ENCODE measurements around the gene LONRF2. TPM values are rescaled to one million over a fixed set of nuclear protein-coding genes. Genes with fewer than 3 reads are reported as not detected.
"Not testable (repeated sequence)": the region's sequence is repeated elsewhere in the genome, so short reads cannot be mapped to it uniquely, and the experiment has no call there.

LONRF2 gene
- total RNA-seq, 1 experiment from 2014 or later: 2.7 TPM

DNA sequence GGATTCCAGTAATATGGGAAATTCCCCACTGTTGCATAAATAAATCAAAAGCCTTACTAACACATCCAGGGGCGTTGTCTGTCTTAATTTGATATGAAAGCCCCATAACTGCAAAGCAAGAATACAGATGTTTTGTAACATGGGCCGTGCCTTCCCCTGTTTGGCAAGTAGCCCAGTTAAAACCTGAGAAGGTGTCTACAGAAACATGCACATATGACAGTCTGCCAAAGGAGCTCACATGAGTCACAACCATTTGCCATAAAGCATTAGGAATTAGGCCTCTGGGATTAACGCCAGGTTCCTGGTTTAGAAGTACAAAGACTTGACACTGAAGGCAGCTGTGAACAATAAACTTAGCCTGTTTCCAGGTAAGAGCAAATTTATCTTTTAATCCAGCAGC is 43.1 kb upstream of the LONRF2 start:
- no CpG with 5 or more reads among the region's 3 CpGs for WGBS (ENCODE audit: extremely low coverage, insufficient read length, low lambda C conversion rate)

DNA sequence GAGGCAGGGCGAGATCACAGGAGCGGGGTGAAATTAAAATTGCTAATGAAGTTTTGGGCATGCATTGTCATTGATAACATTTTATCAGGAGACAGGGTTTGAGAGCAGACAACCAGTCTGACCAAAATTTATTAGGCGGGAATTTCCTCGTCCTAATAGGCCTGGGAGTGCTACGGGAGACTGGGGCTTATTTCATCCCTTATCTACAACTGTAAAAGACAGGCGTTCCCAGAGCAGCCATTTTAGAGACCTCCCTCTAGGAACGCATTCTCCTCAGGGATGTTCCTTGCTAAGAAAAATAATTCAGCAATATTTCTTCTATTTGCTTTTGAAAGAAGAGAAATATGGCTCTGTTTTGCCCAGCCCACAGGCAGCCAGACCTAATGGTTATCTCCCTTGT is 40.0 kb upstream of the LONRF2 start:
- not testable (repeated sequence) for H3K23ac ChIP-seq (ENCODE audit: insufficient read length, low read depth, low read length); H3K79me1 ChIP-seq (ENCODE audit: insufficient read depth, low read depth, low read length, poor library complexity, severe bottlenecking); H2AFZ ChIP-seq (ENCODE audit: low read length); H4K5ac ChIP-seq (ENCODE audit: insufficient read length, low read depth, low read length); H3K4me3 Mint-ChIP-seq; H3K4me2 ChIP-seq (ENCODE audit: insufficient read depth, insufficient read length, low read length); H2BK15ac ChIP-seq (ENCODE audit: low read depth, low read length); H3K4me1 Mint-ChIP-seq; H3K27me3 ChIP-seq (ENCODE audit: insufficient read depth, low read length); H2BK20ac ChIP-seq (ENCODE audit: low read depth, low read length, poor library complexity, severe bottlenecking); H4K20me1 ChIP-seq (ENCODE audit: control insufficient read depth, insufficient read depth, insufficient read length); H3K23me2 ChIP-seq (ENCODE audit: insufficient read length, low read depth, low read length, poor library complexity, severe bottlenecking); H3K56ac ChIP-seq (ENCODE audit: insufficient read length, low read depth, low read length); H2AK5ac ChIP-seq (ENCODE audit: insufficient read length, low read length); H3K27ac ChIP-seq (ENCODE audit: insufficient read length, low read depth, low read length); H3K14ac ChIP-seq (ENCODE audit: insufficient read depth, low read length); H3K4me1 ChIP-seq (ENCODE audit: insufficient read depth, low read length); H3K27ac Mint-ChIP-seq; H3K9ac ChIP-seq (ENCODE audit: extremely low read depth, insufficient read length, low read length); H4K8ac ChIP-seq (replicated peaks; ENCODE audit: insufficient read length, low read depth, low read length); H3K9me3 ChIP-seq (ENCODE audit: control insufficient read depth, low read depth, low read length); H4K91ac ChIP-seq (ENCODE audit: insufficient read length, low read depth, low read length); H3K27me3 Mint-ChIP-seq (ENCODE audit: low read depth); H2BK120ac ChIP-seq (ENCODE audit: low read depth, low read length, poor library complexity, severe bottlenecking); H3K79me2 ChIP-seq (ENCODE audit: insufficient read depth, low read length); H3T11ph ChIP-seq (ENCODE audit: low read length); H2BK5ac ChIP-seq (ENCODE audit: insufficient read length, low read length); H3K18ac ChIP-seq (ENCODE audit: insufficient read length, low read depth, low read length); H2BK12ac ChIP-seq (ENCODE audit: insufficient read length, low read depth, low read length); DNase-seq; H3K4ac ChIP-seq (ENCODE audit: low read depth, low read length)
- WGBS (ENCODE audit: extremely low coverage, insufficient read length, low lambda C conversion rate): no CpG with 5 or more reads among the region's 7 CpGs
- Mint-ChIP-seq H3K36me3 (ENCODE audit: insufficient read depth in 1 of 3, low read depth in 3 of 3) (peaks cover 13 to 39% (median 22%) of the 10 kb centered on the region in 3 experiments), H3K9me3 (peaks cover 32 to 40% of the 10 kb centered on the region in 2 experiments)

More for the DNA sequence above, 43.1 kb upstream of the LONRF2 start:
- Histone ChIP-seq H3K79me2 (ENCODE audit: insufficient read depth, low read length) (no peaks in the 10 kb centered on the region), H3K79me1 (ENCODE audit: insufficient read depth, low read depth, low read length, poor library complexity, severe bottlenecking) (no peaks in the 10 kb centered on the region), H4K5ac (ENCODE audit: insufficient read length, low read depth, low read length) (no peak overlapping the region), H4K20me1 (ENCODE audit: control insufficient read depth, insufficient read depth, insufficient read length) (no peaks in the 10 kb centered on the region), H3K23me2 (ENCODE audit: insufficient read length, low read depth, low read length, poor library complexity, severe bottlenecking) (no peaks in the 10 kb centered on the region), H3K9ac (ENCODE audit: extremely low read depth, insufficient read length, low read length) (no peak overlapping the region), H3K4ac (ENCODE audit: low read depth, low read length) (no peak overlapping the region), H3K27me3 (ENCODE audit: insufficient read depth, low read length) (no peaks in the 10 kb centered on the region), H2BK120ac (ENCODE audit: low read depth, low read length, poor library complexity, severe bottlenecking) (no peak overlapping the region), H3T11ph (ENCODE audit: low read length) (no peak overlapping the region), H3K4me1 (ENCODE audit: insufficient read depth, low read length) (no peaks in the 10 kb centered on the region; the same call in 1 of the 2 replicates), H3K4me2 (ENCODE audit: insufficient read depth, insufficient read length, low read length) (no peak overlapping the region), H3K27ac (ENCODE audit: insufficient read length, low read depth, low read length) (no peak overlapping the region), H2BK20ac (ENCODE audit: low read depth, low read length, poor library complexity, severe bottlenecking) (no peak overlapping the region), H3K18ac (ENCODE audit: insufficient read length, low read depth, low read length) (no peak overlapping the region), H2BK12ac (ENCODE audit: insufficient read length, low read depth, low read length) (no peak overlapping the region), H2AK5ac (ENCODE audit: insufficient read length, low read length) (no peak overlapping the region), H2AFZ (ENCODE audit: low read length) (no peak overlapping the region), H4K91ac (ENCODE audit: insufficient read length, low read depth, low read length) (no peak overlapping the region), H3K9me3 (ENCODE audit: control insufficient read depth, low read depth, low read length) (no peaks in the 10 kb centered on the region), H2BK15ac (ENCODE audit: low read depth, low read length) (no peak overlapping the region), H3K14ac (ENCODE audit: insufficient read depth, low read length) (no peak overlapping the region), H2BK5ac (ENCODE audit: insufficient read length, low read length) (no peak overlapping the region), H3K56ac (ENCODE audit: insufficient read length, low read depth, low read length) (no peak overlapping the region), H3K23ac (ENCODE audit: insufficient read length, low read depth, low read length) (no peak overlapping the region), H4K8ac (replicated peaks; ENCODE audit: insufficient read length, low read depth, low read length) (no peak overlapping the region)
- no peak for DNase-seq
- H3K4me3 Mint-ChIP-seq: no peak overlapping the region
- H3K9me3 Mint-ChIP-seq: peaks cover 41 to 42% of the 10 kb centered on the region in 2 experiments
- H3K4me1 Mint-ChIP-seq: peaks cover 32% of the 10 kb centered on the region in 2 experiments
- H3K27ac Mint-ChIP-seq: no peak overlapping the region
- 0 out of 2 replicates have a peak, but pooled peaks cover 2% of the 10 kb centered on the region for H3K27me3 Mint-ChIP-seq (ENCODE audit: low read depth)
- peaks cover 20 to 50% (median 21%) of the 10 kb centered on the region in 3 experiments for H3K36me3 Mint-ChIP-seq (ENCODE audit: insufficient read depth in 1 of 3, low read depth in 3 of 3)
- TF ChIP-seq, protein P1, sequence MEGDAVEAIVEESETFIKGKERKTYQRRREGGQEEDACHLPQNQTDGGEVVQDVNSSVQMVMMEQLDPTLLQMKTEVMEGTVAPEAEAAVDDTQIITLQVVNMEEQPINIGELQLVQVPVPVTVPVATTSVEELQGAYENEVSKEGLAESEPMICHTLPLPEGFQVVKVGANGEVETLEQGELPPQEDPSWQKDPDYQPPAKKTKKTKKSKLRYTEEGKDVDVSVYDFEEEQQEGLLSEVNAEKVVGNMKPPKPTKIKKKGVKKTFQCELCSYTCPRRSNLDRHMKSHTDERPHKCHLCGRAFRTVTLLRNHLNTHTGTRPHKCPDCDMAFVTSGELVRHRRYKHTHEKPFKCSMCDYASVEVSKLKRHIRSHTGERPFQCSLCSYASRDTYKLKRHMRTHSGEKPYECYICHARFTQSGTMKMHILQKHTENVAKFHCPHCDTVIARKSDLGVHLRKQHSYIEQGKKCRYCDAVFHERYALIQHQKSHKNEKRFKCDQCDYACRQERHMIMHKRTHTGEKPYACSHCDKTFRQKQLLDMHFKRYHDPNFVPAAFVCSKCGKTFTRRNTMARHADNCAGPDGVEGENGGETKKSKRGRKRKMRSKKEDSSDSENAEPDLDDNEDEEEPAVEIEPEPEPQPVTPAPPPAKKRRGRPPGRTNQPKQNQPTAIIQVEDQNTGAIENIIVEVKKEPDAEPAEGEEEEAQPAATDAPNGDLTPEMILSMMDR (conservative IDR thresholded peaks at IDR 0.05): no peak

Data from H9 (cell line).